Suppressor macrophage treated with lipopolysaccharide for 1 hour (primary cell): Measurements from ENCODE around the gene MMP17.

Source experiments
- DNase-seq, 3 donors: peaks; one replicate each; pipeline ENCODE4 v3.0.0-alpha.2; 2020 to 2022

The MMP17 gene

DNA sequence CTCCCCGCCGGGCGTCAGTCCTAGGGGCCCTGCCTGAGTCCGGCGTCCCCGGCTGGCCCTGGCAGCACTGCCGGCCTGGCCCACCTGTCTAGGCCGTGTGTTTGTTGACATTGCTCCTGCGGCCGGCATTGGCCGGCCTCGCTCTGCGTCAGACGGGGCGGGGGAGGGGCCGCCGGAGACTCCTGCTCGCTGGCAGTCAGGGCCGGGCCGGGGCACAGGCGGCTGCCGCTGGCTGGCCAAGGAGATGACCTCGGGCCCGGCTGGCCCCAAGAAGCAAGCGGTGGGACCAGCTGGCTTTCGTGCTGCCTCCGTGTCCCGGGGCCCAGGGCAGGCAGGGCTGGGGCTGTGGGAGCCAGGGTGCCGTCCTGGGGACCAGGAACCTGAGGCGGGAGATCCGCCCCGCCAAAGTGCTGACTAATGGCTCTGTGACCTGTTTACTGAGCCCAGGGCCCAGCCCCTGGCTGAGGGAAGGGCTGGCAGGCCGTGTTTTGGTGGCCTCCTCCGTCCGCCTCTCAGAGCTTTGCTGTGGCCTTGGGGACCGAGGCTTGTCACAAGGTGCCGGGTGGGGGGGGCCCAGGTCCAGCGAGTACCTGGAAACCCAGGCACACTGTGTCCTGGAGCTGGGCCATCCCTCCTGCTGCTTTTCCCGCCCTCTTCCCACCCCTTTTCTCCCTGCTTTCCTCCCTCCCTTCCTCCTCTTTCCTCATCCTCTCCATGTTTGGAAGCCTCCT lies 68.1 kb downstream of the MMP17 start:
- DNase-seq, result peak; percentile 75 to 92 (median 83)

DNA sequence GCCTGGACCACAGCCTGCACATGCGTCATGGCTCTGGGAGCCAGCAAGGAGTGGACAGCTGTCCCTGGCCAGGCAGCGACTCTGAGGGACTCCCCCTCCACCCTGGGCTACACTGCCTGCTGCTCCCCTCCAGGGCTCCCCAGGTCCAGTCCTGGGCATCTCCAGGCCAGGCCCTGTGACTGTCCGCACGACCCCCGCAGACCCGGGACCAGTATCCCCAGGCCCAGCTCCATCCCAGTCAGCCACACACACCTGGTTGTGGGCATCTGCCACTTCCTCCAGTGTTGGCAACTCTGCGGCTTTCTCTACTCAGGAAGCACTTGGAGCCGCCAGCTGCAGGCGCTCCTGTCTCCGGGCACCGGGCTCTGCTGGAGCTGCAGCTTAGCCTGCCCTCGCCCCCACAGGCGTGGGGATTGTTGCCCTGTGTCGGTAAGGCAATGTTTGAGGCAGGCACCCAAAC lies 68.6 kb downstream of the MMP17 start:
- peak in 1 of 3 donors; percentile 18 for DNase-seq

DNA sequence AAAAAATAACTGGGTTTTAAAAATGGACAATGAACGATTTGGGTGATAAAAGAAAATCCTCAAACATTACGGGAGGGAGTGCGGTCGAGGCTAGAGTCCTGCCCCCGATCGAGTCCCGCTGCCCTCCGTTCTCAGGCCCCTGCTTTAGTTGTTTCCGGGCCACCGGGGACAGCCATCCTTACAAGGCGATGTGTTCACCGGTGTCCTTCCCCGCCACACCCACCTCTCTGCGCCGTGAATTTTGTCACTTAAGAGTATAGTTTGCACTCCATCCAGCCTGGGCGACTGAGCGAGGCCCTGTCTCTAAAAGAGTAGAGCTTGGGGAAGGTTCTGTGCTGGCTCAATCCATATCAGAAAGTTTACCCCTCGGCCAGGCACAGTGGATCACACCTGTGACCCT lies 69.1 kb downstream of the MMP17 start:
- no peak for DNase-seq

DNA sequence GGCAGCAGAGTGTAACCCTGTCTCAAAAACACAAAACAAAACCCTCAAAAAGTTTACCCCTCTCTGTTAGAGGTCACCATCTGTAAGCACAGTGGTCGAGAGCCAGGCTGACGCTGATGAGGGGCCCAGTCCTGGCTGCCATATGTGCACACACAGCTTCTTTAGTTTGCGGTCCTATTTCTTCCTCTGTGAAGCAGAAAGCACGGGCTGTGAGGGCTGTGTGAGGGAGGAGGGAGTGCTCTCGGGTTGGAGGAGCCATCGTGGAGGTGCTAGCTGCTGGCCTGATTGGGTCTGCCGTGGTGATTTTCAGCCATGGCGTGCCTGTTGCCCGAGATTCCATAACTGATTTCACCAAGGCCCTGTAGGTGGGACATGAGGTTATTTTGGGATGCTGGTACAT lies 69.7 kb downstream of the MMP17 start:
- DNase-seq, result no peak

DNA sequence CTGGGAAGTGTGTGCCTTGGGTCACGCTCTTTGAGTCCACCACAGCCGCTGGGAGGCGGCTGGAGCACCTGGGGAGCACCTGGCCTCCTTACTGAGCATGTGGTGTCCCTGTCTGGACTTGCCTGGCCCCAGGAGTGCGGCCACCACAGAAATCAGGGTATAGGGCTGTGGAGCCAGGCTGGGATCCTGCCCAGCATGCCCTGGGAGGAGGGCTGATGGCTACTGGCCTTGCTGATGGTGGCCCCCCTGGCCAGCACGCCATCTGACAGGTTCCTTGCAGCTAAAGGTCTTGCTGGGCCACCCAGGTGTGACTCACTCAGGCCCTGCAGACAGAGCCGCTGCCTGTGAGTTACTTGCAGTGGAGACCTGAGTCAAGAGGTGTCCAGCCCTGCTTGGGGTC lies 72.2 kb downstream of the MMP17 start:
- DNase-seq, result no peak
